HepG2 (cell line): ENCODE measurements around the gene AQP7. TPM values are rescaled to one million over a fixed set of nuclear protein-coding genes. Genes with fewer than 3 reads are reported as not detected.

ENCODE experiments used
- AGO1 ChIP-seq: fragments of 200-400 bp; formaldehyde crosslinking; IDR thresholded peaks from 2 replicates; pipeline ENCODE4 v1.6.1; 2017; ENCODE audit warnings: mild to moderate bottlenecking, low read depth, low read length, moderate library complexity; ENCODE audit not compliant: poor library complexity, severe bottlenecking
- E2F1 ChIP-seq: sonication (generic); formaldehyde crosslinking; IDR thresholded peaks from 2 replicates; pipeline ENCODE4 v1.5.0; 2020; ENCODE audit warnings: missing genetic modification reagents
- GMEB2 ChIP-seq: IDR thresholded peaks from 2 replicates; pipeline ENCODE4 v1.6.1; 2016; ENCODE audit warnings: missing biosample characterization, missing genetic modification reagents, low read depth
- MLLT10 ChIP-seq: sonication (generic); formaldehyde crosslinking; IDR thresholded peaks from 2 replicates; pipeline ENCODE4 v1.4.0; 2020; ENCODE audit warnings: missing genetic modification reagents
- MTF1 ChIP-seq: sonication (generic); formaldehyde crosslinking; IDR thresholded peaks from 2 replicates; pipeline ENCODE4 v1.5.0; 2020; ENCODE audit warnings: missing genetic modification reagents
- NFYC ChIP-seq: IDR thresholded peaks from 2 replicates; pipeline ENCODE4 v1.6.1; 2016; ENCODE audit warnings: missing genetic modification reagents, missing compliant biosample characterization
- SOX6 ChIP-seq, 2 experiments: fragments of 450-650 bp in 1 of 2; sonication (generic) in 1 of 2; formaldehyde crosslinking in 1 of 2; IDR thresholded peaks; 2 replicates each; pipeline versions ENCODE4 v1.4.0 to v1.6.1; 2017 to 2020; ENCODE audit warnings: antibody characterized with exemption in 1 of 2, mild to moderate bottlenecking in 1 of 2, missing genetic modification reagents in 1 of 2
- THAP9 ChIP-seq: sonication (generic); formaldehyde crosslinking; IDR thresholded peaks from 2 replicates; pipeline ENCODE4; 2020; ENCODE audit warnings: missing genetic modification reagents, mild to moderate bottlenecking, borderline replicate concordance
- ZNF441 ChIP-seq: sonication (generic); formaldehyde crosslinking; IDR thresholded peaks from 2 replicates; pipeline ENCODE4 v1.7.0; 2021; ENCODE audit warnings: missing genetic modification reagents, borderline replicate concordance
- ZNF720 ChIP-seq: sonication (generic); formaldehyde crosslinking; IDR thresholded peaks from 2 replicates; pipeline ENCODE4 v1.4.0; 2020; ENCODE audit warnings: missing genetic modification reagents
- polyA plus RNA-seq, 8 experiments: library from polyadenylated mRNA; depleted of rRNA in 3 of 8; stranded (reverse) in 7 of 8; unstranded in 1 of 8; fragments of >200 nt; fragmentation: Illumina TruSeq in 4 of 8; extraction: Trizol in 4 of 8; gene quantifications; 2 replicates each; pipeline versions ENCODE4 v1.2.1 to v1.2.3, GENCODE V29; 2011 to 2016; ENCODE audit warnings: low read depth in 4 of 8, missing spikeins in 1 of 8, mixed read lengths in 1 of 8; ENCODE audit not compliant: insufficient read depth in 1 of 8
- total RNA-seq, 5 experiments: library from RNA; depleted of rRNA; stranded (reverse); fragments of >200 nt; fragmentation: Illumina TruSeq; extraction: Trizol; gene quantifications; 2 replicates each; pipeline ENCODE4 v1.2.3, GENCODE V29; 2016; ENCODE audit warnings: low read depth in 1 of 5
- TF ChIP-seq, protein P1 (sequence below): IDR thresholded peaks from 2 replicates; pipeline ENCODE4 v1.6.1; 2016; ENCODE audit warnings: control low read depth
- TF ChIP-seq, protein P2 (sequence below): sonication (generic); formaldehyde crosslinking; IDR thresholded peaks from 2 replicates; pipeline ENCODE4 v1.4.0; 2020; ENCODE audit warnings: mild to moderate bottlenecking, missing genetic modification reagents, borderline replicate concordance
- TF ChIP-seq, protein P3 (sequence below): sonication (generic); formaldehyde crosslinking; IDR thresholded peaks from 2 replicates; pipeline ENCODE4 v1.9.0; 2022; ENCODE audit warnings: missing genetic modification reagents, mild to moderate bottlenecking, borderline replicate concordance

Gene AQP7
- total and polyA plus RNA-seq, 2 of the 13 experiments (the other 11 are each of a cell fraction or from before 2014, with no cell fraction given): 1.9 to 2.1 TPM

DNA sequence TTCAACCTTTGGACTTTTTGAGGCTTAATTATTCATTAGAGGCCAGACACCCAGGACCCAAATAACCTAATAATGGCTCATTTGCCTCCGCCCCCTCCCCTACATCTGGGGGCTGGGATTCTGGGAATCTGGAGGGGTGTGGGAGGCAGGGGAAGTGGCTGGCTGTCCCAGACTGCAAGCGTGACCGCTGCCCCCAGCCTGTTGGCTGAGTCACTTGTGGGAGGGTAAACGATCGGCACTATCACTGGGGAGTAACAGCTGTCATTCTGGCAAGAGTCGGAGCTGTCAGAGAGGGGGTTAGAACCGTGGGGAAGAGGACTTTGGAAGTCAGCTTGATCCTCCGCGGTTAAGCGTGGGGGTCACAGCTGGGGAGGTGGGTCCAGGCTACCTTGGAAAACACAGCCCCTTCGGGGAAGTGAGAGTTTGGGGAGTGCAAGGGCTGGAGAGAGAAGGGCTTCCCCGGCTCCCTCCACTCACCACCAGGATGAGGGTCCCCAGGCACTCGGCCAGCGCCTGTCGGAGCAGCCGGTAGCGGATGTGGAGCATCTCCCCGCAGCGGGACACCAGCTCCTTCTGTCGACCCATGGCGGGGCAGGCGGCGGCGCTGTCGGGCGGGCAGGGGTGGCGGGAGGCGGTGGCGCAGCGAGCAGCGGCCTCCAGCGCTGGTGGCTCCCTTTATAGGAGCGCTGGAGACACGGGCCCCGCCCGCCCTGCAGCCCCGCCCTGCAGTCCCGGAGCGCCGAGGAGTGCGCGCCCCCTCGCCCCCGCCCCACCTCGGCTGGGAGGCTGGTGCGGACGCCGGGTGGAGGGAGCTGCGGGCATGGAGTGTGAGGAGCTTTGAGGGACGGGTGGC lies 44.8 kb upstream of the AQP7 start, which contains the start of gene AQP3 (continued):
- TF ChIP-seq THAP9: peak; percentile 50; the same call in 1 of the 2 replicates
- no peak for TF ChIP-seq MTF1 (CRISPR knock-in tag)
- TF ChIP-seq AGO1: no peak
- TF ChIP-seq GMEB2 (CRISPR knock-in tag): no peak
- TF ChIP-seq, protein P1, sequence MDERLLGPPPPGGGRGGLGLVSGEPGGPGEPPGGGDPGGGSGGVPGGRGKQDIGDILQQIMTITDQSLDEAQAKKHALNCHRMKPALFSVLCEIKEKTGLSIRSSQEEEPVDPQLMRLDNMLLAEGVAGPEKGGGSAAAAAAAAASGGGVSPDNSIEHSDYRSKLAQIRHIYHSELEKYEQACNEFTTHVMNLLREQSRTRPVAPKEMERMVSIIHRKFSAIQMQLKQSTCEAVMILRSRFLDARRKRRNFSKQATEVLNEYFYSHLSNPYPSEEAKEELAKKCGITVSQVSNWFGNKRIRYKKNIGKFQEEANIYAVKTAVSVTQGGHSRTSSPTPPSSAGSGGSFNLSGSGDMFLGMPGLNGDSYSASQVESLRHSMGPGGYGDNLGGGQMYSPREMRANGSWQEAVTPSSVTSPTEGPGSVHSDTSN (CRISPR knock-in tag): no peak; the same call in 1 of the 2 replicates
- TF ChIP-seq, protein P2, sequence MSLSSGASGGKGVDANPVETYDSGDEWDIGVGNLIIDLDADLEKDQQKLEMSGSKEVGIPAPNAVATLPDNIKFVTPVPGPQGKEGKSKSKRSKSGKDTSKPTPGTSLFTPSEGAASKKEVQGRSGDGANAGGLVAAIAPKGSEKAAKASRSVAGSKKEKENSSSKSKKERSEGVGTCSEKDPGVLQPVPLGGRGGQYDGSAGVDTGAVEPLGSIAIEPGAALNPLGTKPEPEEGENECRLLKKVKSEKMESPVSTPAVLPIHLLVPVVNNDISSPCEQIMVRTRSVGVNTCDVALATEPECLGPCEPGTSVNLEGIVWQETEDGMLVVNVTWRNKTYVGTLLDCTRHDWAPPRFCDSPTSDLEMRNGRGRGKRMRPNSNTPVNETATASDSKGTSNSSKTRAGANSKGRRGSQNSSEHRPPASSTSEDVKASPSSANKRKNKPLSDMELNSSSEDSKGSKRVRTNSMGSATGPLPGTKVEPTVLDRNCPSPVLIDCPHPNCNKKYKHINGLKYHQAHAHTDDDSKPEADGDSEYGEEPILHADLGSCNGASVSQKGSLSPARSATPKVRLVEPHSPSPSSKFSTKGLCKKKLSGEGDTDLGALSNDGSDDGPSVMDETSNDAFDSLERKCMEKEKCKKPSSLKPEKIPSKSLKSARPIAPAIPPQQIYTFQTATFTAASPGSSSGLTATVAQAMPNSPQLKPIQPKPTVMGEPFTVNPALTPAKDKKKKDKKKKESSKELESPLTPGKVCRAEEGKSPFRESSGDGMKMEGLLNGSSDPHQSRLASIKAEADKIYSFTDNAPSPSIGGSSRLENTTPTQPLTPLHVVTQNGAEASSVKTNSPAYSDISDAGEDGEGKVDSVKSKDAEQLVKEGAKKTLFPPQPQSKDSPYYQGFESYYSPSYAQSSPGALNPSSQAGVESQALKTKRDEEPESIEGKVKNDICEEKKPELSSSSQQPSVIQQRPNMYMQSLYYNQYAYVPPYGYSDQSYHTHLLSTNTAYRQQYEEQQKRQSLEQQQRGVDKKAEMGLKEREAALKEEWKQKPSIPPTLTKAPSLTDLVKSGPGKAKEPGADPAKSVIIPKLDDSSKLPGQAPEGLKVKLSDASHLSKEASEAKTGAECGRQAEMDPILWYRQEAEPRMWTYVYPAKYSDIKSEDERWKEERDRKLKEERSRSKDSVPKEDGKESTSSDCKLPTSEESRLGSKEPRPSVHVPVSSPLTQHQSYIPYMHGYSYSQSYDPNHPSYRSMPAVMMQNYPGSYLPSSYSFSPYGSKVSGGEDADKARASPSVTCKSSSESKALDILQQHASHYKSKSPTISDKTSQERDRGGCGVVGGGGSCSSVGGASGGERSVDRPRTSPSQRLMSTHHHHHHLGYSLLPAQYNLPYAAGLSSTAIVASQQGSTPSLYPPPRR (CRISPR knock-in tag): peak; percentile 24; the same call in 1 of the 2 replicates
- no peak for TF ChIP-seq MLLT10 (CRISPR knock-in tag)
- TF ChIP-seq ZNF720: no peak
- TF ChIP-seq NFYC (CRISPR knock-in tag): 0 out of 2 replicates have a peak, but pooled peaks have one; percentile 23
- TF ChIP-seq, protein P3, sequence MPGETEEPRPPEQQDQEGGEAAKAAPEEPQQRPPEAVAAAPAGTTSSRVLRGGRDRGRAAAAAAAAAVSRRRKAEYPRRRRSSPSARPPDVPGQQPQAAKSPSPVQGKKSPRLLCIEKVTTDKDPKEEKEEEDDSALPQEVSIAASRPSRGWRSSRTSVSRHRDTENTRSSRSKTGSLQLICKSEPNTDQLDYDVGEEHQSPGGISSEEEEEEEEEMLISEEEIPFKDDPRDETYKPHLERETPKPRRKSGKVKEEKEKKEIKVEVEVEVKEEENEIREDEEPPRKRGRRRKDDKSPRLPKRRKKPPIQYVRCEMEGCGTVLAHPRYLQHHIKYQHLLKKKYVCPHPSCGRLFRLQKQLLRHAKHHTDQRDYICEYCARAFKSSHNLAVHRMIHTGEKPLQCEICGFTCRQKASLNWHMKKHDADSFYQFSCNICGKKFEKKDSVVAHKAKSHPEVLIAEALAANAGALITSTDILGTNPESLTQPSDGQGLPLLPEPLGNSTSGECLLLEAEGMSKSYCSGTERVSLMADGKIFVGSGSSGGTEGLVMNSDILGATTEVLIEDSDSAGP (CRISPR knock-in tag): peak; percentile 41; the same call in 1 of the 2 replicates
- TF ChIP-seq E2F1 (CRISPR knock-in tag): no peak
- TF ChIP-seq SOX6 (IDR thresholded peaks at IDR 0.05): no peak
- TF ChIP-seq SOX6 (CRISPR knock-in tag; IDR thresholded peaks at IDR 0.05): no peak
- TF ChIP-seq ZNF441 (CRISPR knock-in tag): no peak; the same call in 1 of the 2 replicates
